Activated gamma-delta T cell treated with Interleukin-2 at 50 U/mL for 16 hours (primary cell): ENCODE data around the gene POLR2E.
A peak's percentile ranks its signal among the peaks of the same experiment; 100 is the strongest.

Source experiments
- DNase-seq: peaks from one replicate; pipeline ENCODE4 v3.0.0-alpha.2; 2020

POLR2E gene

GRCh38 chr19:1042689-1043511, 52.3 kb downstream of the POLR2E start:
- DNase-seq = no peak

- no peak for DNase-seq
Observed at GRCh38 chr19:1041835-1042685, 53.1 kb downstream of the POLR2E start.

GRCh38 chr19:1041272-1041834, 53.8 kb downstream of the POLR2E start:
- DNase-seq = no peak

DNA sequence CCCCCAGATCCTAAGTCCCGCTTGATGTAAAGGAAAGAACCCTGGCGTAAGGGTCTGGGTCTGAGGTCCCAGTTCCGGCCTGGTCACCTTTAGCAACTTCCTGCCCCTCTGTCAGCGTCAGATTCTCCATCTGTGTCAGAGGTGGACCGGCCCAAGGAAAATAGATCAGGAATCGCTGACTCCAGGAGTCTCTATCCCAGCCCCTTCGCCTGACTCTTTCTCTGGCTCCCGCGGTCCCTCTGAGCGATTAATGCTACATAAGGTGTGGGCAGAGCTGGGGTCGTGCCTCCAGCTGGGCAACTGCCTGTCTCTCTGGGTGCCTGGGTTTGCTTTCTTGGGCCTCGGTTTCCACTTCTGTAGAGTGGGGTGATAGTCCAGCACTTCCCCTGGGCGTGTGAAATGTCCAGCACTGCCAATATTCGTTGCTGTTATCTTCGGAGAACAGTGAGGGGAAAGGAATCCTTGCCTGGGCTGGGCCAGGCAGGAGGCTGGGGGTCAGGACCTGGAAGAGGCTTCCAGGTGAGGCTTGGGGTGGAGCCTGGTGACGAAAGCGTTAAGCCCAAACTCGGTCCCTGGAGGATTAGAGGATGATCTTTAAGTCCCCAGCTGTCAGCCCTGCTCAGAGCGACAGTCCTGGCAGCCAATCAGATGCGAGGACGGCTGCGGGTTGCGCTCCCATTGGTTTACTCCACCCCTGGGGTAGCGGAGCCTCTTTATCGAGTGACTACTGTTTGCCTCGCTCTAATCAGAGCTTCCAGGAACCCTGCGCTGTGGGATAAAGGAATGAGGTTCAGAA, 54.5 kb downstream of the POLR2E start:
- DNase-seq = peak; percentile 87

DNA sequence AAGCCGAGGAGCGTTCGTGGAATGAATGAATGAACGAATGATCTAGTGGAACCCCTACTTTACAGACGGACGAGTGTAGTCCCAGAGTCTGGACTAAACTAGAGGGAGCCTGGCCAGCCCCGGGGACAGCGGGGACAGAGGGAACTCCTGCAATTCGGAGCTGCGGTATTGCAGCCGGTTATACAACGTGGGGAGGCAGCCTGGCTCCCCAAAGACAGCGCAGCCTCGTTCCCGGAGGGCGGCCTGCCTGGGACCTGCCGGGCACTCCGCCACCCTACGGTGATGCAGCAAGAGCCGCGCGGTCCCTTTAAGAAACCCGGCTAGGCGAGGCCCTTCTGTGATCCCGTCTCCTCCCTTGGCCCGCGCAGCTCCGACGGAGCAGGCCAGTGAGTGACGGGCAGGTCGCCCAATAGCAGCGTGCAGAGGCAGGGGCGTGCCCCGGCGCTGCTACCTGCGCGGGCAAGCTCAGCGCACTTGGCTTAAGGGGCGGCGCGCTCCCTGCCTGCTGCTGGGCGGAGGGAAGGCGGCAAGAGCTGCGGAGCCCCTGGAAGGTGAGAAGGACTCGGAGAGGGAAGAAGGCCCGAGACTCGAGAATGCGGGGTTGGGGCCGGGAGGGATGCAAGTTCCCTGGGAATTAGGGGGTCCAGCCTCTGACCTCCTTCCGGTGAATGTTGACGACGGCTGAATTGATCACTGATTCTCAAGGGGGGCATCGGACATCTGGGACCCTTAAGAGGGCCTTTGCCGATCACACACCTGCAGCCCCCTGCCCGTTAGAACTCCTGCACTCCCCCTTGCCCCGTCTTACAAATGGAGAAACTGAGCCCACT, 55.3 kb downstream of the POLR2E start, which contains the start of gene ABCA7:
TSS of gene ABCA7 (plus strand) at position 462 of the 830 bp plus-strand sequence. CDS start 1,255 bp downstream, outside the sequence.
- peak; percentile 100 for DNase-seq

DNA sequence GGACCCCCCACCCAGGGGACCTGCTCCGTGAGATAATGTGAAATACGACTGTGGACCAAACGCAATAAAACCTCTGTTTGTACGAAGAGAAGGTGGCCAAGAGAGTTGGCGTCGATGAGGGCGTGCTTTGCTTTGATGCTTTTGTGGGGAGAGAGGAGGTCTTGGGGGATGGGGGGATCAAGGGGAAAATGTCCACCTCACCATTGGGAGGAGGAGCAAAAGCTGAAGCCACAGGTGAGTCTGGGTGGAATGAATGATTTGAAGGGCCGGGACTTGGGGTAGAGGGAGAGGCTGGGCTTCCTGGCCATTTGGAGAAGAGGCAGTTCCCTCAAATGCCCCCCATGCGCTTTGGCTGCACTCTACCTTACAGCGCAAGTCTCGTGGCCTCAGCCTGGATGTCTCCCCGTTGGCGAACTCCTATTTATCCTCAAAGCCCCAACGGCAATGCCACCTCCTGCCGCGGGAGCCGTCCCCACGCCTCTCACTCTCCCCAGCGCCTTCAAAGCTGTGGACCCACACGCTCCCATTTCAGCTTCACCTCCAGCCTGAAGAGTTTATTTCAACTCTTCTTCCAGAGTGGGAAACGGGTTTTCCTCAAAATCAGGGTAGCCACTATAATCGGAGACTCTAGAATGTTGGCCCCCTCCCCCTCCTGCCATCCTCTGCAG, 56.1 kb downstream of the POLR2E start:
- DNase-seq = no peak

- no peak for DNase-seq
Observed at GRCh38 chr19:1037621-1038064, 57.5 kb downstream of the POLR2E start.
